Stimulated activated CD8-positive, alpha-beta memory T cell treated with anti-CD3 and anti-CD28 coated beads, Interleukin-7, amount 100 ng/mL, for 48 hours (primary cell): ENCODE results near the gene SERPINB7.
"Not testable (repeated sequence)": the region's sequence is repeated elsewhere in the genome, so short reads cannot be mapped to it uniquely, and the experiment has no call there.

Experiments used
- DNase-seq, 2 donors: peaks; one replicate each; pipeline ENCODE4 v3.0.0-alpha.2; 2020; ENCODE audit warnings: low read depth in 1 of 2; ENCODE audit errors: extremely low read depth in 1 of 2

Gene SERPINB7, protein sequence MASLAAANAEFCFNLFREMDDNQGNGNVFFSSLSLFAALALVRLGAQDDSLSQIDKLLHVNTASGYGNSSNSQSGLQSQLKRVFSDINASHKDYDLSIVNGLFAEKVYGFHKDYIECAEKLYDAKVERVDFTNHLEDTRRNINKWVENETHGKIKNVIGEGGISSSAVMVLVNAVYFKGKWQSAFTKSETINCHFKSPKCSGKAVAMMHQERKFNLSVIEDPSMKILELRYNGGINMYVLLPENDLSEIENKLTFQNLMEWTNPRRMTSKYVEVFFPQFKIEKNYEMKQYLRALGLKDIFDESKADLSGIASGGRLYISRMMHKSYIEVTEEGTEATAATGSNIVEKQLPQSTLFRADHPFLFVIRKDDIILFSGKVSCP

DNA sequence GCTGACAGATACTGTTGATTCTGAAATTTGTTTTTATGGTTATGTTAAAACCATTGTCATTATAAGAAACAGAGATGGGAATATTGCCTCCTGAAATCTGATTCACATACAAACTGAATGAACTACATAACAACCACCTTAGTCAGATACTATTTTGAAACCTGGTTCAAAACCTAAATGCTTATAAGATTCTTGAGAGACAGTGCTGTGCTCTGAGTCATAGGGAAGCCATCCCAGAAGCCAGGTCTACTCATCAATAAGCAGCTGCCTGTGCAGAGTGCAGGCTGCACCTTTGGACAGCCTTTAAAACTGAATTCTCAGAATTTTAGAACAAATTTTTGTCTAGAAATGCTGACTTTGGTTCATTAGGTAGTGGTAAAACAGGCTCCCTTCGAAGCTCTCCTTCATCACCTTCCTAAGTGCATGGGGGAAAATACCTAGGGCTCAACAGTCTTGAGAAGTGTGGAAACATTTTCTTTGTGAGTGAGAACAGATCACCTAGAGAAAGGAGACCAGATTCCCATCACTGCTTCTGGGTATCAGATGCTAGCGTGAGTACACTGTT, at the start of gene SERPINB7:
Gene SERPINB7, plus strand, starts transcription at position 253 of the 565 bp plus-strand sequence. CDS start 6,955 bp downstream, outside the sequence.
- DNase-seq: no peak

DNA sequence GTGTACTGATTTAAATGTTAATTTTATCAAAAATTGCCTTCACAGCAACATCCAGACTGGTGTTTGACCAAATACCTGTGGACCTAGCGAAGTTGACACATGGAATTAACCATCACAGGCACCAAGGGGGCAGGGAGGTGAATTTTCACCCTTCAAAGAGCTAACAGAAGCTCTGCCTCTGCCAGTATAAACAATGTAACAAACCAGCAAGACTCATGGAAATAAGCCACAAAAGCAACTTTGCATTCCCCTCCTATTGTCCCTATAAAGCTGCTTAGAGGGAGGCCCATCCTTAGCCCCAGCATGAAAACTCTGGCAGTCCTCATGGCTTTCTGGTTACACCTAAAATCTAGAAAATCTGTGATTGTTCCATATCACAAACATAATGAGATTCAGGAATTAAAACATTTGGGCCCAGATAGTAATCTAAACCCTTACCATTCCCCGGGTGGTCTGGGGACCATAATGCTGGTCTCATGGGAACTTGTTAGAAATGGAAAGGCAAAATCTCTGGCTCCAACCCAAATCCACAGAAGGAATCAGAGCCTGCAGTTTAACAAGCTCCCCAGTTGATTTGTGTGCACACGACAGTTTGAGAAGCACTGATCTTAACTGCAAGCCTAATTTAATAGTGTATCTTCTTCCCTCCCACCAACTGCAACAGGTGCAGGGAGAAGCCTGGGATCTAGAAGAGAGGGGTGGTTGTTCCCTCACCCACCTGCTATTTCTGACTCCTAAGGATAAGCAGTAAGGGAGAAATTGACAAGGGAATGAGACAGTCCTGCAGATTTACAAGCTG, 49.3 kb upstream of the SERPINB7 start:
- no peak for DNase-seq

DNA sequence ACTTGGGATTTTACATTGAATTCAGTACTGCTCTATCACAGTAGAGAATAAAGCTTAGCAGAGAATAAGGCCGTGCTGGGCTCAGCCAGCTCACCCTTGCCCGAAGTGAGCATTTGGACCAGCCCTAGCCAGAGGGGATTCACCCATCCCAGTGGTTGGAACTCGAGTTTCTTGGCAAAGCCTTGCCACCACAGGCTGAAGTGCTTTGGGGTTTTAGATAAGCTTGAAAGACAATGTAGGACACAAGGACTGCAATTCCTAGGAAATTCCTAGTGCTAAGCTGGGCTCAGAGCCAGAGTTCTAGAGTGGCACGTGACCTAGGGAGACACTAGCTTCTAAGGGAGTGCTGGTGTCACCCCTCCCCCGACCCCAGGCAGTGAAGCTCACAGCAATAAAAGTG, 44.4 kb upstream of the SERPINB7 start:
- DNase-seq: no peak

DNA sequence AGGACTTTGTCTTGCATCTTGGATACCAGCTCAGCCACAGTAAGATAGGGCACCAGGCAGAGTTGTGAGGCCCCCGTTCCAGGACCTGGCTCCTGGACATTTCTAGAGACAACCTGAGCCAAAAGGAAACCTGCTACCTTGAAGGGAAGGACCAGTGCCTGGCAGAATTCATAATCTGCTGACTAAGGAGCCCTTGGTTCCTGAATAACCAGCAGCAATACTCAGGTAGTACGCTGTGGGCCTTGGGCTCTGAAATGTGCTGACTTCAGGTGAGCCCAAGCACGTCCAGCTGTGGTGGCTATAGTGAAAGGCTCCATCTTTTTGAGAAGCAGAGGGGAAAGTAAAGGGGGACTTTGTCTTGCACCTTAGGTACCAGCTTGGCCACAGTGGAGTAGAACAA, 44.0 kb upstream of the SERPINB7 start:
- DNase-seq: no peak

DNA sequence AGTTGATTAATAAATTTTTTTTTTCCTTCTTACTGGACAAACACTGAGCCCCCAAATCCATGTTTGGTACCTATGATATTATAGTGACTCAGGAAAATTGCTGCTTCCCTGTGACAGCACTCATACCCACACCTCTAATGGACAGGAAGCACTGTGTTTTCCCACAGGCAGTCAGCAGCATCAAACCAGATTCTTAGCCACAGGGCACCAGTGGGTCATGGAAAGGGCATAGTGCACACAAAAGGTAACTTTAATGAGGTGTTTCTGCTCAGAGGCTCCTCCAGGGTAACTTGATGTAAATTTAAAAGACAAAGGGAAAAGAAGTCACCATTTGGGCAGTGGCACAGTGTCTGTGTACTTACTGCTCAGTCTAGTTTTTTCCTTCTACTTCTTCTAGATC, 38.3 kb upstream of the SERPINB7 start:
- DNase-seq: no peak

DNA sequence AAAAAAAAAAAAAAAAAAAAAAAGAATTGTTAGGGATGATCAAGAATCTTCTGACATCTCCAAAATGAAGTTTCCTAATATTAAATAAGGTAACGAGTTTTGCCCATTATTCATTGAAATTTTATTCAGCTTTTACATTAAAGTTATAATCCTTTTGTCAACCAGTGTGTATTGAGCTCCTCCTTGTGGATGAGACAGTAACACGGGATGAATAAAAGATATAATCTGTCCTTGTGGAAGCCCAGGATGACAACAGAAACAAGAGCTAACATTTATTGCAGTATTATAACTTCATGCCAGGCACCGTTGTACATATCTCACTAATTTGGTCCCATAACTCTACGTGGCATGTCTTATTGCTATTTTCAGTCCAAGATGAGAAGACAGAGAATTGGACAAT, 33.4 kb upstream of the SERPINB7 start:
- DNase-seq: no peak

DNA sequence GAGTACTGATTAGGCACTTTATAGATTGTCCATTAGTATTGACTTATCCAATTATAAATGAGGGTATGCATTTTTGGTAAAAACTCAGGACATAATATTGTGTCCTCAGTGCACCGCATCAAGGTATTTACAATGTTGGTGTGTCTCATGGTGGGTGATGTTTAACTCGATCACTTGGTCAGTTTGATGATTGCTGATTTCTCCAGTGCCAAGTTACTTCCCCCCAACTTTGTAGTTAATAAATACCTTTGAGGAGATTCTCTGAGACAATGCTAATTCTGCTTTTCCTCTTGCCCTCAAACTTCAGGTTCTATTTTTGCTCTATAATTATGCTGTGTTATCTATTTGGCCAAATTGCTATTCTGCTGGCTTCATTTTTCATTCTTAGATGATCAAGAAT, 28.2 kb upstream of the SERPINB7 start:
- DNase-seq: no peak

DNA sequence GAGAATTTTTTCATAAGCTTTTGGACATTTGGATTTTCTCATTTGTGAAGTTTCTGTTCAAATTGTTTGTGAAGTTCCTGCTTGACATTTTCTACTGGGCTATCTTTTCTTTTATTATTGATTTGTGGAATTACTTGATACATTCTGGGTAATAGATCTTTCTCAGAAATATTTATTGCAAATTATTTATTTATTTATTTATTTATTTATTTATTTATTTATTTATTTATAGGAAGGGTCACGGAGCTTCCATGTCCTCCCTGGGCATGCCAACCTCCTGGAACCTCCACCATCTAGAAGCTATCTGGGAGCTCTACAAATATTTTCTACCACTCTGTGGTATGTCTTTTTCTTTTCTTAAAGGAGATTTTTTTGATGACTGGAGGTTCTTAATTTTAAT, 25.7 kb upstream of the SERPINB7 start:
- no peak for DNase-seq

DNA sequence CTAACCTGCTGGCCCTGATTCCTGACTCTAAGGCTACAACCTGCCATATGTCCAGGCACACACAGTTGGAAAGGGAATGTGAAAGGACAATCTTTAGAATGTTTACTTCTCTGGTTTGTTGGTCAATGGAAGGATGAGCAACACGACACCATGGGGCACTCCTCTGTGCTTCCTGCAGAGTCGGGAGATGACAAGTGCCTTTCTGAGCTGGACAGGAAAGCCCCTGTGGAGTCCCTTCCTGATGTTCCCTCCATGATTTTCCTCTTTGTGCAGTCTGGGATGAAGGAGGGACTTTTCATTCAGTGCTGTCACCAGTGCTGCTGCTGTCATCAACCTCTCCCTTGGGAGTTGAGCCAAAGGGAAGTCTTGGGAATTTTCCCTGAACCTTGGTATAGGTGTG, 22.6 kb upstream of the SERPINB7 start:
- no peak for DNase-seq

DNA sequence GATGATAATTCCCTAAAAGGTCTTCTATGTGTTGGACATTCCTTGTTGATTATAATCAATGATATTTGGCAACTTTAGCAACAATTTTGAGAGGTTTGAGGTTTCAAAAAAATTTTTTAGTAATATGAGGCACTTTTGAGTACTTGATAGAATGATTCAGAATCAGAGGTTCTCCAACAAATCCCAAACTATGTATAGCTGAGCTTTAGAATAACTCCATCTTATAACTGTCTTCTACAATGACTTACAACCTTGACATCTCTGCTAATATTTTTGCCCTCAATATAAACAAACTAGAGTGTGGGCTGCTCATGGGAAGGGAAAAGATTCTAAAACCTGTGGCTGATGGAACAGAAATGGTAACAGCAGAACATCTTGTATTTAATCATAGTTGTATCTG, 21.5 kb upstream of the SERPINB7 start:
- DNase-seq: no peak

DNA sequence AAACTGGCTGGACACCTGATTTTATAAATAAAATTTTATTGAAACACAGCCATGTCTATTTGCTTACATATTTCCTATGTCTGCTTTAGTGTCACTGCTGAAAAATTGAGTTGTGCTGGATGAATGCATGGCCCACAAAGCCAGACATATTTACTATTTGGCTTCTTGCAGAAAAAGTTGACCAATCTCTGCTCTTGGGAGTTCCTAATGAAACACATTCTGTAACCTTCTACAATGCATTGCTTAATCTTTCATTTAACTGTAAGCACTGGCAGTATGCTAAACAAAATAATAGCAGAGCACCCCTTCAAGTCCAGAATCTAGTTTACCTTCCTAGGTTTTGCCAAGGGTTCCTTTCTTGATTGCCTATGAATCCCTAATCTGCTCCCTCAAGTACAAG, 17.7 kb upstream of the SERPINB7 start:
- DNase-seq: no peak

DNA sequence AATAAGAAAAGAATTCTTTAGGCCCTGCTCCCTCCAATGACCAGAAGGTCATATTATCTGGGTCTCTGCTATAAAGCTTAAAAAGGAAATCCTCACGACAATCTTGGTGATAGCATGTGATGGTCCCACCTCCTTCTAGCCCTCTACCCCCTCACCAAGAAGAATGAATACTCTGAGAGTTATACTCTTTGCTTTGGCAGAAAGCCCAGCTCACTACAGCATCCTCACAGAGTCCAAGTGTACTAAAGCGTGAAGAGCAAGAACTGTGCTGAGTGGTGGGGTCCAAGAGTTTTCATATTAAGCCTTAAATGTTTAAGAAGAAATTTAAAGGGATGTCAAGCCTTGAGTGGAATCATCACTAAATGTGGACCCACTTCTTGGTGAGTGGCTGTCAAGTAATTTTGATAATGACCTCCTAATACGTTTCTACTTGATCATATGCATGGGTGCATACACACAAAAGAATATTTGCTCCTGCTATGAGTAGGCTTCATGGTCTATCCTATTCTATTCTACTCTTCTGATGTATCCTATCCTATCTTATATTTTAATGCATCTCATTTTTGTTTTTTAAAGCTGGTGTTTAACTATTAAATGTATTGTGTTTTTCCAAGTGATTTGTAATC, 16.5 kb upstream of the SERPINB7 start:
- DNase-seq: no peak

DNA sequence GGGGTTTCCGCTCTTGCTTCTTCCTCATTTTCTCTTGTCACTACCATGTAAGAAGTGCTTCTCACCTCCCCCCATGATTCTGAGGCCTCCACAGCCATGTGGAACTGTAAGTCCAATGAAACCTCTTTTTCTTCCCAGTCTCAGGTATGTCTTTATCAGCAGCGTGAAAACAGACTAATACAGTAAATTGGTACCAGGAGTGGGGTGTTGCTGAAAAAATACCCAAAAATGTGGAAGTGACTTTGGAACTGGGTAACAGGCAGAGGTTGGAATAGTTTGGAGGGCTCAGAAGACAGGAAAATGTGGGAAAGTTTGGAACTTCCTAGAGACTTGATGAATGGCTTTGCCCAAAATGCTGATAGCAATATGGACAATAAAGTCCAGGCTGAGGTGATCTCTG, 15.4 kb upstream of the SERPINB7 start:
- not testable (repeated sequence) for DNase-seq

DNA sequence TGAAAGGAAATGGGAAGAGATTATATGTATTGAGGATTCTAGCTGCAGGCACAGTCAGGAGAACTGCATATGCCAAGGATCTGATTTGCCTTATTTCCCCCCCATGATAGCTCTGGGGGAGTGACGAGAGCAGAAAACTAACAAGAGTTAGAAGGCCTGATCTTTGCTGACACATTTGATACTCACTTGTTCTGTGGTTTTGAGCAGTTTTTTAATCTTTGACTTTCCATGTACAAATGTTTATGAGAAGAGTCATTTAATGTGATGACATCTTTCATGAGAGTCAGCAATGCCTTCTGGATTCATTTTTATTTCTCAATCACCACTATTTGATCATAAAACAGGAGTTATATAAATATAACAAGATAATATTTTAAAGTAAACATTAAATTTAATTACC, 12.7 kb upstream of the SERPINB7 start:
- DNase-seq: no peak

DNA sequence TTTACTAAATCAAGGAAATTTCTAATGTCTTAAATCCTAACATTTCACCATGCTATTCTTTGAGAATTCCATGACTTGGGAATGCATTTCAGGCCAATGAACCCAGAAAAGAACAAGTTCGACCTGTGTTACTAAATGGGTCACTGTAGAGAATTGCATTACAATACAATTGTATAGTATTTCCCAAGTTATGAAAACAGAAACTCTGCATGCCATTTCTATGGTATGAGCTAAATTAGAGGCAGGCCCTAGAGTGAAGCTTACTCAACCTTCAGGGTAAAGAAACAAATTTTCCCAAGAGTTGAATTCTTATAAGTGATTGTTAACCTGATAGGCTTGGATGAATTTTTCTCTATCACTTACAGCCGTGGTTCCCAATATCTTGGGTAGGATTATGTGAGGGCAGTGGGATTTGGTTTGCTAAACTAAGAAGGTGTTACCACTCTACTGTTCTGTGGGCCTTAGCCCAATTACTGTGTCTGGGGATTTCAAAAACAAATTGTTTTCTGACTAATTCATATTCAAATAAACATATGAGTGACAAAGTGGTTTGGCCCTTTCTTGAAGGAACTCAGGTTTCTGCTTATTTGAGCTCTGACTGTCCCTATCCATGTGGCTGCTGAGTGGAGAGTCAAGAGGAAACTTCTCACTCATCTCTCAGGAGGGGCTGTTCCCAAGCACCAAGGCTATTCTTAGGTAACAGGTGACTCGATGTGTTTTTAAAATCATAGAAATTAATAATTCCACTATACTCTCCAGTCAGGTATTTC, 11.2 kb upstream of the SERPINB7 start:
- no peak for DNase-seq

DNA sequence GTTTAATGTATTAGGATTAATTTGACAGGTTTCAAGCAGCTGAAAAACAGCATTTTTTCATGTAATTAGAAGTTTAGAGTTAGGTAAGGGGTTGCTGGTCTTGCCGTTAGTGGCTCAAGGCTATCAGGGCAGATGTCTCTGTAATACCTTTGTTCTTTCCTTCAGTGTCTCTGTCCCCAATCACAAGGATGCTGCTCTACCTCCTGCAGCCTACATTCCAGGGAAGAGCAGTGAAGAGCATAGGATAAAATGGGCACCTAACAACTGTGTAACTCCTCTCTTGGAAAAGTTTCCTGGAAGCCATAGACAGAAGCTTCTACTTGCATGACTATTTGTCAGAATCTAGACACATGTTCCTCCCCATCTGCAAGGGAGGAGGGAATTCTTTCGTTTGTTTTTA, 9.4 kb upstream of the SERPINB7 start:
- no peak for DNase-seq

DNA sequence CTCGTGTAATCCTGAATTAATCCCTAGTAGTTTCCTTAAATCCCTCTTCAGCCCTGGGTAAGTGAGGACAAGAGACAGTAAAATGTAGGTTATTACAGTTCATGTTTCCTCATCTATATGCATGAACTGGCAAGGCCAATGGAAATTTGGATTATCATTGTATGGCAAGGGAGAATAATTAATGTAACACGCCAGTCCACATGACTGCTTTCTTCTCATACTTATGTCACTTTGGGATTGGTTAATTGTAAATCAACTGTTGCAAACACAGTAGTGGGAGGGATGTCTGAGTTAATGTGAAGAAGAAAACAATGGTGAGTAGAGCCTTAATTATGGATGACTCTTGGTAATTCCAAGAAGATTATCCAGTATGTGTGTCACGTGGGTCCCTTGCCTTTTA, 1.7 kb upstream of the SERPINB7 start:
- no peak for DNase-seq

DNA sequence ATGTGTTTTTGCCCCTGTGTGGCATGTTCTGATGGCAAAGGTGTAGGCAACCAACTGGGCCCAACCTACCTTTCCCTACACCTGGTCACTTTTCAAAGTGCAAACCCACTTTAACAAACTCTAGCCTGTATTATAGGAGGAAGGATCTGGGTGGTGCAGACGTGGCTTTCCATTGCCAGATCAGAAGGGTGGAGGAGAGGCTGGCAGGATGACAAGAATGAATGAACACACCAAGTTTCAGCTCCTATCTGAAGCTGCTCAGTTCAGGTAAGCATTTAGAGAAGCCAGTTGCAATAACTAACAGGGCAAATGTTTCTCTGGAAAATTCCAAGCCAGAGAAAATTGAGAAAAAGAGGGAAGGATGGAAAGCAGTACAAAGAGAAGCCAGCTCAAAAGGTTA, 707 bp upstream of the SERPINB7 start:
- no peak for DNase-seq

DNA sequence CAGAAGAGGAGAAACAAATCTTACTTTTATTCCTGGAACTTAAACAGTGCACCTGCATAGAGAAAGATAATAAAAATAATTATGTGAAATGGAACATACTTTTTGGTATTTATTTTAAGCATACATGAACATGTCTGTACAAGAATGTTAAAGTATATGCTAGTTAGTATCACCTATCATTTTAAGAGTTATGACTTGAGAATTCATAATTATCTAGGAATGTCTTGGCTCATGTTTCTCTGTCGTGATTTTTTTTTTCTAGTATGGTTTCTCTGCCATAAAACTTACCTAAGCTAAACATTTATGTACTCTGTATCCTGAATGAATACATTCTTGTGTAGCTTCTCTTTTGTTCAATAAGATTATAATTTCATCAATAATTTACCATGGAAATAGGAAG, 4.2 kb downstream of the SERPINB7 start:
- no peak for DNase-seq

DNA sequence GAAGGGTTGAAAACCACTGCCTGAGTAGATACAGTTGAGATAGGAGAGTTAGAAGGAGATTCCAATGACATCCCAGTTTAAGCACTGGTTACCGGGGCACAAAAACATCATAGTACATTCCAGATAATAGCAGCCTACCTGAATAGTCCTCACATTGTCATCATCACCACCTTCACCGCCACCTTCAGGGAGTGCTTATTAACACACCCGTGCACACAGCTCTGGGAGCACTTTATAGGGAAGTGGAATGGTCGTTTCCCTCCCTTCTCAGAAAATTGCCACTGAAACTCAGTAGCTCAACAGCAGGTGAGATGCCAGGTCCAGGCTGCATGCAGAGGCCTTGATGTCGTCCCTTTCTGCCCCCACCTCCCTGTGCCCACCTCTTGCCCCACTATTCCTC, 8.2 kb downstream of the SERPINB7 start:
- no peak for DNase-seq
